ENCODE data around the gene CAPS2. TPM values are rescaled to one million over a fixed set of nuclear protein-coding genes. Genes with fewer than 3 reads are reported as not detected.

CAPS2 gene
- total and polyA plus RNA-seq, 3 experiments from 2014 or later, result 1.9 to 2.6 (median 2.5) TPM

GRCh38 chr12:75269209-75269608 lies 60.9 kb downstream of the CAPS2 start:
- H3K27me3 Mint-ChIP-seq, result peaks cover 4% of the 10 kb centered on the region in 2 donors
- no peaks in the 10 kb centered on the region for H3K9me3 ChIP-seq (ENCODE audit: low read length)
- CTCF ChIA-PET, result no interaction called here
- H3K27me3 ChIP-seq (ENCODE audit: insufficient read depth, low read length, poor library complexity, severe bottlenecking), result no peaks in the 10 kb centered on the region
- H3K4me1 Mint-ChIP-seq, result no peaks in the 10 kb centered on the region
- H3K4me1 ChIP-seq (ENCODE audit: insufficient read depth, low read length), result no peaks in the 10 kb centered on the region
- no peaks in the 10 kb centered on the region for H3K36me3 Mint-ChIP-seq
- H3K4me3 ChIP-seq (ENCODE audit: low read length), result no peak overlapping the region
- H3K27ac Mint-ChIP-seq, result no peak overlapping the region
- POLR2A ChIA-PET, result no interaction called here
- DNase-seq, result no peak
- H3K36me3 ChIP-seq (ENCODE audit: insufficient read depth, low read length), result no peaks in the 10 kb centered on the region
- peaks cover 0 to 6% (median 0%) of the 10 kb centered on the region in 5 donors for H3K9me3 Mint-ChIP-seq
- H3K4me3 Mint-ChIP-seq, result no peak overlapping the region
- no peak overlapping the region for H3K27ac ChIP-seq (ENCODE audit: low read depth, low read length)

GRCh38 chr12:75260316-75260715 lies 69.8 kb downstream of the CAPS2 start:
- peaks cover 5 to 27% (median 16%) of the 10 kb centered on the region in 3 donors for H3K4me1 Mint-ChIP-seq
- DNase-seq, result no peak
- no peaks in the 10 kb centered on the region for H3K27me3 Mint-ChIP-seq
- Histone ChIP-seq H3K4me1 (ENCODE audit: insufficient read depth, low read length) (no peaks in the 10 kb centered on the region), H3K9me3 (ENCODE audit: low read length) (no peaks in the 10 kb centered on the region), H3K27me3 (ENCODE audit: insufficient read depth, low read length, poor library complexity, severe bottlenecking) (no peaks in the 10 kb centered on the region), H3K36me3 (ENCODE audit: insufficient read depth, low read length) (no peaks in the 10 kb centered on the region), H3K27ac (ENCODE audit: low read depth, low read length) (no peak overlapping the region), H3K4me3 (ENCODE audit: low read length) (no peak overlapping the region)
- H3K4me3 Mint-ChIP-seq, result no peak overlapping the region
- CTCF ChIA-PET, result no interaction called here
- no peaks in the 10 kb centered on the region for H3K36me3 Mint-ChIP-seq
- H3K27ac Mint-ChIP-seq, result no peak overlapping the region
- POLR2A ChIA-PET, result no interaction called here
- H3K9me3 Mint-ChIP-seq, result peaks cover 0 to 3% (median 0%) of the 10 kb centered on the region in 5 donors

GRCh38 chr12:75259143-75259542 lies 71.0 kb downstream of the CAPS2 start:
- Mint-ChIP-seq H3K9me3 (no peaks in the 10 kb centered on the region), H3K4me1 (peaks cover 5 to 27% (median 16%) of the 10 kb centered on the region in 3 donors), H3K27ac (no peak overlapping the region), H3K4me3 (no peak overlapping the region), H3K27me3 (no peaks in the 10 kb centered on the region), H3K36me3 (no peaks in the 10 kb centered on the region)
- no peak for DNase-seq
- H3K27me3 ChIP-seq (ENCODE audit: insufficient read depth, low read length, poor library complexity, severe bottlenecking), result no peaks in the 10 kb centered on the region
- H3K4me3 ChIP-seq (ENCODE audit: low read length), result no peak overlapping the region
- H3K4me1 ChIP-seq (ENCODE audit: insufficient read depth, low read length), result no peaks in the 10 kb centered on the region
- ChIA-PET CTCF (no interaction called here), POLR2A (no interaction called here)
- H3K9me3 ChIP-seq (ENCODE audit: low read length), result no peaks in the 10 kb centered on the region
- no peaks in the 10 kb centered on the region for H3K36me3 ChIP-seq (ENCODE audit: insufficient read depth, low read length)
- no peak overlapping the region for H3K27ac ChIP-seq (ENCODE audit: low read depth, low read length)

- Histone ChIP-seq H3K9me3 (ENCODE audit: low read length) (no peaks in the 10 kb centered on the region), H3K27me3 (ENCODE audit: insufficient read depth, low read length, poor library complexity, severe bottlenecking) (no peaks in the 10 kb centered on the region), H3K4me1 (ENCODE audit: insufficient read depth, low read length) (no peaks in the 10 kb centered on the region), H3K27ac (ENCODE audit: low read depth, low read length) (no peak overlapping the region), H3K4me3 (ENCODE audit: low read length) (no peak overlapping the region), H3K36me3 (ENCODE audit: insufficient read depth, low read length) (no peaks in the 10 kb centered on the region)
- H3K4me3 Mint-ChIP-seq, result peak overlapping the region in 3 of 7 donors; percentile 5 to 46 (median 26)
- DNase-seq, result peak in 1 of 5 donors; percentile 20
- no peaks in the 10 kb centered on the region for H3K36me3 Mint-ChIP-seq
- H3K9me3 Mint-ChIP-seq, result no peaks in the 10 kb centered on the region
- H3K4me1 Mint-ChIP-seq, result peaks cover 5 to 27% (median 16%) of the 10 kb centered on the region in 3 donors
- no peaks in the 10 kb centered on the region for H3K27me3 Mint-ChIP-seq
- ChIA-PET POLR2A (no interaction called here), CTCF (no interaction called here)
- H3K27ac Mint-ChIP-seq, result peak overlapping the region in 2 of 8 donors; percentile 31 to 47
These were observed 72.6 kb downstream of the CAPS2 start for GRCh38 chr12:75257510-75257909.

- POLR2A ChIA-PET, result no interaction called here
- Histone ChIP-seq H3K4me1 (ENCODE audit: insufficient read depth, low read length) (no peaks in the 10 kb centered on the region), H3K9me3 (ENCODE audit: low read length) (no peaks in the 10 kb centered on the region), H3K4me3 (ENCODE audit: low read length) (no peak overlapping the region), H3K36me3 (ENCODE audit: insufficient read depth, low read length) (no peaks in the 10 kb centered on the region), H3K27me3 (ENCODE audit: insufficient read depth, low read length, poor library complexity, severe bottlenecking) (no peaks in the 10 kb centered on the region), H3K27ac (ENCODE audit: low read depth, low read length) (no peak overlapping the region)
- peaks cover 0 to 3% of the 10 kb centered on the region in 2 donors for H3K27me3 Mint-ChIP-seq
- no peaks in the 10 kb centered on the region for H3K36me3 Mint-ChIP-seq
- DNase-seq, result no peak
- CTCF ChIA-PET, result no interaction called here
- H3K27ac Mint-ChIP-seq, result no peak overlapping the region
- no peaks in the 10 kb centered on the region for H3K4me1 Mint-ChIP-seq
- no peak overlapping the region for H3K4me3 Mint-ChIP-seq
- peaks cover 0 to 13% (median 3%) of the 10 kb centered on the region in 5 donors for H3K9me3 Mint-ChIP-seq
These were observed 85.0 kb downstream of the CAPS2 start for GRCh38 chr12:75245108-75245507.

GRCh38 chr12:75239987-75240386 lies 90.1 kb downstream of the CAPS2 start:
- peaks cover 0 to 12% (median 3%) of the 10 kb centered on the region in 5 donors for H3K9me3 Mint-ChIP-seq
- H3K4me3 Mint-ChIP-seq, result no peak overlapping the region
- no peaks in the 10 kb centered on the region for H3K36me3 ChIP-seq (ENCODE audit: insufficient read depth, low read length)
- no peak for DNase-seq
- CTCF ChIA-PET, result no interaction called here
- no peaks in the 10 kb centered on the region for H3K36me3 Mint-ChIP-seq
- no peak overlapping the region for H3K4me3 ChIP-seq (ENCODE audit: low read length)
- POLR2A ChIA-PET, result no interaction called here
- no peaks in the 10 kb centered on the region for H3K4me1 ChIP-seq (ENCODE audit: insufficient read depth, low read length)
- H3K27me3 ChIP-seq (ENCODE audit: insufficient read depth, low read length, poor library complexity, severe bottlenecking), result no peaks in the 10 kb centered on the region
- H3K27ac ChIP-seq (ENCODE audit: low read depth, low read length), result no peak overlapping the region
- peaks cover 0 to 3% of the 10 kb centered on the region in 2 donors for H3K27me3 Mint-ChIP-seq
- H3K4me1 Mint-ChIP-seq, result no peaks in the 10 kb centered on the region
- H3K27ac Mint-ChIP-seq, result no peak overlapping the region
- no peaks in the 10 kb centered on the region for H3K9me3 ChIP-seq (ENCODE audit: low read length)

- Histone ChIP-seq H3K4me3 (ENCODE audit: low read length) (no peak overlapping the region), H3K27me3 (ENCODE audit: insufficient read depth, low read length, poor library complexity, severe bottlenecking) (no peaks in the 10 kb centered on the region), H3K27ac (ENCODE audit: low read depth, low read length) (no peak overlapping the region), H3K4me1 (ENCODE audit: insufficient read depth, low read length) (no peaks in the 10 kb centered on the region), H3K36me3 (ENCODE audit: insufficient read depth, low read length) (no peaks in the 10 kb centered on the region), H3K9me3 (ENCODE audit: low read length) (no peaks in the 10 kb centered on the region)
- Mint-ChIP-seq H3K27me3 (peaks cover 0 to 4% of the 10 kb centered on the region in 2 donors), H3K4me1 (no peaks in the 10 kb centered on the region), H3K4me3 (no peak overlapping the region), H3K36me3 (no peaks in the 10 kb centered on the region), H3K9me3 (peaks cover 0 to 11% (median 3%) of the 10 kb centered on the region in 5 donors), H3K27ac (no peak overlapping the region)
- POLR2A ChIA-PET, result no interaction called here
- CTCF ChIA-PET, result no interaction called here
- DNase-seq, result no peak
These were observed 93.9 kb downstream of the CAPS2 start for GRCh38 chr12:75236206-75236605.

GRCh38 chr12:75227132-75227531 lies 103.0 kb downstream of the CAPS2 start:
- Histone ChIP-seq H3K36me3 (ENCODE audit: insufficient read depth, low read length) (no peaks in the 10 kb centered on the region), H3K27ac (ENCODE audit: low read depth, low read length) (no peak overlapping the region), H3K4me3 (ENCODE audit: low read length) (no peak overlapping the region), H3K9me3 (ENCODE audit: low read length) (no peaks in the 10 kb centered on the region), H3K27me3 (ENCODE audit: insufficient read depth, low read length, poor library complexity, severe bottlenecking) (no peaks in the 10 kb centered on the region), H3K4me1 (ENCODE audit: insufficient read depth, low read length) (no peaks in the 10 kb centered on the region)
- no peak overlapping the region for H3K27ac Mint-ChIP-seq
- H3K4me1 Mint-ChIP-seq, result no peaks in the 10 kb centered on the region
- DNase-seq, result no peak
- ChIA-PET CTCF (no interaction called here), POLR2A (no interaction called here)
- peaks cover 0 to 7% (median 0%) of the 10 kb centered on the region in 5 donors for H3K9me3 Mint-ChIP-seq
- no peaks in the 10 kb centered on the region for H3K36me3 Mint-ChIP-seq
- no peak overlapping the region for H3K4me3 Mint-ChIP-seq
- H3K27me3 Mint-ChIP-seq, result peaks cover 0 to 4% of the 10 kb centered on the region in 2 donors
